Measurements from ENCODE around the gene FAM240A.

GRCh38 chr3:46619845-46620778 is 7.8 kb downstream of the FAM240A start:
- TF ChIP-seq, protein P1, sequence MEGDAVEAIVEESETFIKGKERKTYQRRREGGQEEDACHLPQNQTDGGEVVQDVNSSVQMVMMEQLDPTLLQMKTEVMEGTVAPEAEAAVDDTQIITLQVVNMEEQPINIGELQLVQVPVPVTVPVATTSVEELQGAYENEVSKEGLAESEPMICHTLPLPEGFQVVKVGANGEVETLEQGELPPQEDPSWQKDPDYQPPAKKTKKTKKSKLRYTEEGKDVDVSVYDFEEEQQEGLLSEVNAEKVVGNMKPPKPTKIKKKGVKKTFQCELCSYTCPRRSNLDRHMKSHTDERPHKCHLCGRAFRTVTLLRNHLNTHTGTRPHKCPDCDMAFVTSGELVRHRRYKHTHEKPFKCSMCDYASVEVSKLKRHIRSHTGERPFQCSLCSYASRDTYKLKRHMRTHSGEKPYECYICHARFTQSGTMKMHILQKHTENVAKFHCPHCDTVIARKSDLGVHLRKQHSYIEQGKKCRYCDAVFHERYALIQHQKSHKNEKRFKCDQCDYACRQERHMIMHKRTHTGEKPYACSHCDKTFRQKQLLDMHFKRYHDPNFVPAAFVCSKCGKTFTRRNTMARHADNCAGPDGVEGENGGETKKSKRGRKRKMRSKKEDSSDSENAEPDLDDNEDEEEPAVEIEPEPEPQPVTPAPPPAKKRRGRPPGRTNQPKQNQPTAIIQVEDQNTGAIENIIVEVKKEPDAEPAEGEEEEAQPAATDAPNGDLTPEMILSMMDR (IDR thresholded peaks at IDR 0.05) = no peak
- no peak for TF ChIP-seq POLR2A (IDR thresholded peaks at IDR 0.05)
